ENCODE results near the gene BTG4.
A peak's percentile ranks its signal among the peaks of the same experiment; 100 is the strongest.

Gene BTG4

GRCh38 chr11:111479666-111480065, 32.5 kb downstream of the BTG4 start:
- DNase-seq, result no peak

- no peak for DNase-seq
Measured at GRCh38 chr11:111477898-111478297, 34.3 kb downstream of the BTG4 start.

- DNase-seq, result no peak
Measured at GRCh38 chr11:111476956-111477355, 35.2 kb downstream of the BTG4 start.

- DNase-seq, result no peak
Measured at GRCh38 chr11:111476366-111476765, 35.8 kb downstream of the BTG4 start.

GRCh38 chr11:111474432-111474831, 37.8 kb downstream of the BTG4 start:
- DNase-seq, result no peak

GRCh38 chr11:111472228-111472627, 40.0 kb downstream of the BTG4 start:
- no peak for DNase-seq

GRCh38 chr11:111469200-111469599, 43.0 kb downstream of the BTG4 start:
- DNase-seq, result no peak

- DNase-seq, result no peak
Measured at GRCh38 chr11:111466615-111467014, 45.6 kb downstream of the BTG4 start.

- no peak for DNase-seq
Measured at GRCh38 chr11:111465400-111465799, 46.8 kb downstream of the BTG4 start.

GRCh38 chr11:111463276-111463675, 48.9 kb downstream of the BTG4 start:
- no peak for DNase-seq

- no peak for DNase-seq
Measured at GRCh38 chr11:111462329-111462728, 49.9 kb downstream of the BTG4 start.

- no peak for DNase-seq
Measured at GRCh38 chr11:111461460-111462235, 50.5 kb downstream of the BTG4 start.

GRCh38 chr11:111460856-111461255, 51.3 kb downstream of the BTG4 start:
- DNase-seq, result no peak

GRCh38 chr11:111460340-111460739, 51.8 kb downstream of the BTG4 start:
- DNase-seq, result no peak

- DNase-seq, result no peak
Measured at GRCh38 chr11:111459506-111460270, 52.5 kb downstream of the BTG4 start.

- no peak for DNase-seq
Measured at GRCh38 chr11:111457731-111458368, 54.3 kb downstream of the BTG4 start.

GRCh38 chr11:111456859-111457730, 55.1 kb downstream of the BTG4 start:
- no peak for DNase-seq

- no peak for DNase-seq
Measured at GRCh38 chr11:111456086-111456858, 55.9 kb downstream of the BTG4 start.

GRCh38 chr11:111455291-111456085, 56.7 kb downstream of the BTG4 start:
- no peak for DNase-seq

GRCh38 chr11:111454561-111455192, 57.5 kb downstream of the BTG4 start:
- DNase-seq, result peak; percentile 25

Measured in activated naive CD4-positive, alpha-beta T cell treated with Interleukin-2 at 50 U/mL for 16 hours (primary cell).